Uterus (tissue), 4 donors: Measurements from ENCODE around the gene L1CAM. TPM values are rescaled to one million over a fixed set of nuclear protein-coding genes. Genes with fewer than 3 reads are reported as not detected.

Experiments
- DNase-seq, 2 donors: peaks; one replicate each; pipeline ENCODE4 v3.0.0-alpha.2; 2019 to 2020
- H3K27ac ChIP-seq, 2 donors: fragments of 200-600 bp; sonication (generic); 1 replicate in 1 of 2; 2 replicates in 1 of 2; pipeline ENCODE4 v1.5.1; 2016 to 2018
- H3K27me3 ChIP-seq, 2 donors: fragments of 200-600 bp; sonication (generic); one replicate each; pipeline ENCODE4 v1.5.1; 2018 to 2019; ENCODE audit warnings: control low read depth in 1 of 2
- H3K36me3 ChIP-seq, 2 donors: fragments of 200-600 bp; sonication (generic); one replicate each; pipeline ENCODE4 v1.5.1; 2019; ENCODE audit warnings: control low read depth in 1 of 2
- H3K4me1 ChIP-seq, 2 donors: fragments of 200-600 bp; sonication (generic); one replicate each; pipeline ENCODE4 v1.5.1; 2018 to 2019; ENCODE audit warnings: control low read depth in 1 of 2
- H3K4me3 ChIP-seq, 2 donors: fragments of 200-600 bp; sonication (generic); 1 replicate in 1 of 2; 2 replicates in 1 of 2; pipeline ENCODE4 v1.5.1; 2018 to 2019; ENCODE audit warnings: mild to moderate bottlenecking in 1 of 2
- H3K9me3 ChIP-seq, 2 donors: fragments of 200-600 bp; sonication (generic); one replicate each; pipeline ENCODE4 v1.5.1; 2019; ENCODE audit warnings: control low read depth in 1 of 2
- CTCF ChIP-seq, 4 experiments: fragments of 200-600 bp in 2 of 4; fragments of 450-650 bp in 2 of 4; sonication (generic) in 2 of 4; IDR thresholded peaks; one replicate each; pipeline ENCODE4 v1.5.1; 2016 to 2019; ENCODE audit warnings: antibody characterized with exemption in 4 of 4, mild to moderate bottlenecking in 2 of 4, moderate library complexity in 1 of 4
- POLR2A ChIP-seq, 2 donors: fragments of 450-650 bp; IDR thresholded peaks; one replicate each; pipeline ENCODE4 v1.6.1; 2016; ENCODE audit warnings: antibody characterized with exemption in 2 of 2, mild to moderate bottlenecking in 1 of 2, moderate library complexity in 1 of 2
- intact Hi-C: fragments of 100-400 bp; cut with DNase I; formaldehyde crosslinking; loops from one replicate; pipeline ENCODE4 v1.15.1; 2023; ENCODE audit warnings: low total_unique reads
- total RNA-seq, 4 donors: library from RNA; depleted of rRNA in 3 of 4; stranded (reverse); fragments of >200 nt in 3 of 4; gene quantifications; one replicate each; pipeline versions ENCODE4 v1.1.0 to v1.2.4, GENCODE V29; 2014 to 2023
- donor health status: DM: yes; HTN: yes; CAD: no.

The L1CAM gene
- total RNA-seq, 4 donors from 2014 or later: 0.26 to 5.1 (median 2.8) TPM; not detected in 1

DNA sequence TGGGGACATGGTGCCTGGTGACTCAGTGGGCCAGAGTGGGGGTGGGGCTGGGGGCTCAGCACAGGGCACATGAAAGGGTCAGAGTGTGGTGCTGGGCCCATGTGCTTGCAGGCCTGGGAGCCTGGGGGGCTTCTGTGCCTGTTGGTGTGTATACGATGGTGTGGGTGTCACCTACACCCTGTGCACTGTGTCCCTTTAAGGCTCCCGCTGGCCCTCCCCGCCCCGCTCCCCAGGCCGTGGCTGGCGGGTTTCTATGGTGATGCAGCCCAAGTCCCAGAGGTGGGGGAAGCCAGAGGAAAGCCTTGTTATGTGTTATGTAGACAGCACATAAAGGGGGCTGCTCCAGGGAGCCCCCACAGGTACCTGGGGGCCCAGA, 5.5 kb downstream of the L1CAM start:
- no peaks in the 10 kb centered on the region for H3K36me3 ChIP-seq
- no peaks in the 10 kb centered on the region for H3K9me3 ChIP-seq
- no peak for TF ChIP-seq CTCF (IDR thresholded peaks at IDR 0.05)
- no peak for TF ChIP-seq POLR2A (IDR thresholded peaks at IDR 0.05)
- H3K4me3 ChIP-seq: no peak overlapping the region
- DNase-seq: no peak
- intact Hi-C loops: no loop called here
- H3K27ac ChIP-seq: no peak overlapping the region
- H3K4me1 ChIP-seq: peaks cover 0 to 2% of the 10 kb centered on the region in 2 donors
- H3K27me3 ChIP-seq: peaks cover 0 to 34% of the 10 kb centered on the region in 2 donors

DNA sequence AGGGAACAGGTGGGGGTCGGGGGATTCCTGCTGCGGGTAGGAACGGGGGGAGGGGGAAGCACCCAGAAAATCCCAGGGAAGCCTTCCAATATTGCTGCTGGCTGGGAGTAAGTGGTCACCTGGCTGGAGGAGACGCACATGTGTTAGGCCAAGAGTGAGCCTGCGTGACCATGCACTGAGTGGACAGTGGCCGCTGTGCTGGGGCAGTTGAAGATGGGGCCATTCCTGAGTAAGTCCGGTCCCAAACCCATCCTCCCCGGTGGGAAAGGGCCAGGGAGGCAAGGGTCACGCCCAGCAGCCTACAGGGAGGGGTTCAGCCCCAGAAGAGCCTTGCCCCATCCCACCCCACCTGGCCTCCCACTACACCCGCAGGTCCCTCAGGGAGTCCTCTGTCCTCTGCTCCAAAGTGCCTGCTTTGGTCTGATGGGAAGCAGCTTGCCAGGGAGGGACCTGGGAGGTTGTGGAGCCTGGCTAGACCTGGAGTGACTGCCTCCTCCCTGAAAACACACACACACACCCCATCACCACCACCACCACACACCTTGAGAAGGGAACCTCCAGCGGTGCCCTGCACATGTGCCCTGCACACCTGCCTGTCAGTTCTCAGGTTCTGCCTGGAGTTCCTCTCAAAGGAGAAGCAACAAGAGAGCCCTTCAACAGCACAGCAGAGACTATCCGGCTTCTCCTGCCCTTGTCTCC, 6.1 kb downstream of the L1CAM start:
- TF ChIP-seq POLR2A (IDR thresholded peaks at IDR 0.05) (no peak), CTCF (IDR thresholded peaks at IDR 0.05) (no peak)
- H3K27me3 ChIP-seq: peaks cover 0 to 29% of the 10 kb centered on the region in 2 donors
- no peaks in the 10 kb centered on the region for H3K9me3 ChIP-seq
- no peaks in the 10 kb centered on the region for H3K4me1 ChIP-seq
- no peak overlapping the region for H3K27ac ChIP-seq
- intact Hi-C loops: no loop called here
- no peak overlapping the region for H3K4me3 ChIP-seq
- H3K36me3 ChIP-seq: no peaks in the 10 kb centered on the region
- DNase-seq: no peak

DNA sequence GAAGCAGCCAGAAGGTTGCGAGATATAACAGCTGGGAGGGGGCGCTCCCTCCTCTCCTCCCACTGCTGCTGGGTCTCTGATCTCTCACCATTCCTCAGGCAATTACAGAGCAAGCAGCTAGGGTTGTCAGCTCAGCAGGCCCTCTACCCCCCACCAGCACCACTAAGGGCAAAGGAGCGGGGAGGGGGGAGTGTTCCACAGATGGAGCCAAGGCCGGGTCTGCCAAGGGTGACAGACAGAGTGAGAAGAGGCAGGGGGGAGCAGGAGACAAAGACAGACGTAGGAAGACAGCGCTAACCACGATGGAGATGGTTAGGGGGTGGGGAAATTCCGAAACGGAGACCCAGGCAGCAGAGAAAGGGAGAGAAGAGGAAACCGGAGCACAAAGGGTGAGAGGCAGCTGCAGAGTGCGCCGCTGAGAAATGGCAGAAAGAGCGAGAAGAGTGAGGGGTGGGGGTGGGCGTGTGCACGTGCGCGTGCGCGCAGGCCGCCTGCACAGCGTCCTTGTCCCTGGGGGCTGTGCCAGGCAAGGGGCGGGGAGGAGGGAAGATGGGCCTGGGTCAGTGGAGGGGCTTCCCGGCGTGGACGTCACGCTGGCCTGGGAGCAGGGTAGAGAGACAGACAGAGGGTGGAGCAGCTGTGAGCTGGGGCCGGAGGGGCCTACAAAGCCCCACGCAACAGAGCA, 6.9 kb downstream of the L1CAM start:
- Histone ChIP-seq H3K4me1 (no peaks in the 10 kb centered on the region), H3K9me3 (no peaks in the 10 kb centered on the region), H3K4me3 (no peak overlapping the region), H3K36me3 (no peaks in the 10 kb centered on the region), H3K27ac (no peak overlapping the region), H3K27me3 (peaks cover 0 to 21% of the 10 kb centered on the region in 2 donors)
- intact Hi-C loops: no loop called here
- TF ChIP-seq CTCF (IDR thresholded peaks at IDR 0.05): no peak
- DNase-seq: no peak

DNA sequence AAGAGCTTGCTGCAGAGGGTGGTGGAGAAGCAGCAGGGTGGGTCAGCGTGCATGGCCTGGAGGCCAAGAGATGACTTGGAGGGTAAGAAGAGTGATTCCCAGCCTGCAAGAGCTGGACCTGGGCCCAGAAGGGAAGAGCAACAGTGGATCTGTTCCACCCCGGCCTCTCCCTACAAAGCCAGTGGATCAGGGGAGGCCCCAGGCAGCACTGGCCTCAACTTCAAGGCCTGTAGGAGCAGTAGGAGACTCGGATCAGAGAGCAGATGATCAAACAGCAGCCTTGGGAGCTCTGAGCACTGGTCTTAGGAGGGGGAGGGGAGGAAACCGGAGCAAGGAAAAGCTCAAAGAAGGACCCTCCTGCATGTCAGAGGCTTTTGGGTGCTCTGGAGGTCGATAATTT, 7.6 kb downstream of the L1CAM start:
- TF ChIP-seq CTCF (IDR thresholded peaks at IDR 0.05) (no peak), POLR2A (IDR thresholded peaks at IDR 0.05) (no peak)
- no peak for DNase-seq
- H3K9me3 ChIP-seq: no peaks in the 10 kb centered on the region
- H3K36me3 ChIP-seq: no peaks in the 10 kb centered on the region
- H3K4me3 ChIP-seq: no peak overlapping the region
- intact Hi-C loops: no loop called here
- no peaks in the 10 kb centered on the region for H3K4me1 ChIP-seq
- no peak overlapping the region for H3K27ac ChIP-seq
- H3K27me3 ChIP-seq: peaks cover 0 to 16% of the 10 kb centered on the region in 2 donors

DNA sequence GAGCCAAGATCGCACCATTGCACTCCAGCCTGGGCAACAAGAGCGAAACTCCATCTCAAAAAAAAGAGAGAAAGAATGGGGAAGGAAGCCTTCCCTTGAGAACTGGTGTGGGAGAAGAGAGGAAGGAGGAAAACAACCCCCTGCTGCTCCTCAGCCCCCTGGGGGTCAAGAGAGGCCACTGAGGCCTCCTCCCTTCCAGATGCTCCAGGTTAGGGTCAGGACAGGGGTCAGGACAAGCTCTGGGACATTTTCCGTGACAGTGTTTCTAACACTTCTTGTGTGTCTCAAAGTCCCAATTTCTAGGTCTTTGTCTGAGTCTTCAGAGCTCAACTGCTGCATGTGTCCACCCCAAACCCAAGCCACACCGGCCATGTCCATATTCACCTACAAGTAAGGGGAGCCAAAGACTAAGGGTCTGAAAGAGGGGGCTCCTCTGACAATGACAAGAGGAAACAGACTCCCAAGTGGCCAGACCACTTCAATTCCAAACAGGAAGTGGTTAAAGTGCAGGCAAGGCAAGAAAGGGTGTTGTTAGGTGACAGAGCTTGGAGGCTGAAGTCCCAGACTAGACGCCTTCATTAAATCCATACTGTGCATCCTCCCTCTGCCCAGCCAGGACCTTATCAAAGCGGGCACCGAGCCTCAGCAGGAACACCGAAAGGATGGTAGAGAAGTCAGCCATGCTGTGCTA, 8.3 kb downstream of the L1CAM start:
- Histone ChIP-seq H3K4me3 (no peak overlapping the region), H3K9me3 (no peaks in the 10 kb centered on the region), H3K4me1 (no peaks in the 10 kb centered on the region), H3K27ac (no peak overlapping the region), H3K36me3 (no peaks in the 10 kb centered on the region), H3K27me3 (peaks cover 0 to 10% of the 10 kb centered on the region in 2 donors)
- no peak for DNase-seq
- intact Hi-C loops: no loop called here
- TF ChIP-seq CTCF (IDR thresholded peaks at IDR 0.05) (no peak), POLR2A (IDR thresholded peaks at IDR 0.05) (no peak)
